ENCODE results near the gene IDUA. TPM values are rescaled to one million over a fixed set of nuclear protein-coding genes. Genes with fewer than 3 reads are reported as not detected.

IDUA gene
- total RNA-seq, 4 donors from 2014 or later, result 10.4 to 23.1 (median 11.5) TPM

- H3K4me3 ChIP-seq, result no peak overlapping the region
- TF ChIP-seq POLR2AphosphoS5 (IDR thresholded peaks at IDR 0.05) (no peak), POLR2A (IDR thresholded peaks at IDR 0.05; ENCODE audit: low read depth) (no peak), EP300 (IDR thresholded peaks at IDR 0.05) (no peak), CTCF (IDR thresholded peaks at IDR 0.05) (no peak)
- H3K27ac ChIP-seq (replicated peaks in 1 of 4), result no peak overlapping the region
- 86% methylated on average over 13 of the region's 52 CpGs for WGBS
- peaks cover 10 to 96% (median 73%) of the 10 kb centered on the region in 4 donors for H3K36me3 ChIP-seq
- DNase-seq (ENCODE audit: extremely low spot score), result no peak
- H3K4me1 ChIP-seq, result no peaks in the 10 kb centered on the region
- H3K9me3 ChIP-seq, result no peaks in the 10 kb centered on the region
- intact Hi-C loops (cut with DNase I), result no loop called here
- H3K27me3 ChIP-seq, result no peaks in the 10 kb centered on the region
These were observed 25.3 kb upstream of the IDUA start for GRCh38 chr4:961351-962230.

GRCh38 chr4:962231-963208 is 24.3 kb upstream of the IDUA start:
- TF ChIP-seq POLR2A (IDR thresholded peaks at IDR 0.05; ENCODE audit: low read depth) (no peak), POLR2AphosphoS5 (IDR thresholded peaks at IDR 0.05) (no peak)
- Histone ChIP-seq H3K4me3 (no peak overlapping the region), H3K9me3 (no peaks in the 10 kb centered on the region), H3K27me3 (peaks cover 0 to 1% (median 0%) of the 10 kb centered on the region in 4 donors), H3K4me1 (peaks cover 0 to 4% (median 2%) of the 10 kb centered on the region in 4 donors), H3K36me3 (peaks cover 15 to 96% (median 74%) of the 10 kb centered on the region in 4 donors), H3K27ac (replicated peaks in 1 of 4) (no peak overlapping the region)
- DNase-seq (ENCODE audit: extremely low spot score), result no peak
- intact Hi-C loops (cut with DNase I), result no loop called here
- WGBS, result 94% methylated on average over 22 of the region's 54 CpGs

GRCh38 chr4:963276-964225 is 23.3 kb upstream of the IDUA start:
- TF ChIP-seq CTCF (IDR thresholded peaks at IDR 0.05), result no peak
- DNase-seq (ENCODE audit: extremely low spot score), result no peak
- intact Hi-C loops (cut with DNase I), result no loop called here
- Histone ChIP-seq H3K27ac (replicated peaks in 1 of 4) (no peak overlapping the region), H3K9me3 (no peaks in the 10 kb centered on the region), H3K27me3 (peaks cover 0 to 11% (median 4%) of the 10 kb centered on the region in 4 donors), H3K4me3 (no peak overlapping the region), H3K4me1 (peaks cover 4 to 14% (median 13%) of the 10 kb centered on the region in 4 donors), H3K36me3 (peaks cover 15 to 87% (median 67%) of the 10 kb centered on the region in 4 donors)
- WGBS, result 97% methylated on average over 14 of the region's 39 CpGs

GRCh38 chr4:964346-965025 is 22.4 kb upstream of the IDUA start:
- H3K27me3 ChIP-seq, result peaks cover 0 to 15% (median 6%) of the 10 kb centered on the region in 4 donors
- TF ChIP-seq EP300 (IDR thresholded peaks at IDR 0.05) (no peak), POLR2AphosphoS5 (IDR thresholded peaks at IDR 0.05) (no peak)
- H3K36me3 ChIP-seq, result peaks cover 15 to 79% (median 63%) of the 10 kb centered on the region in 4 donors
- H3K9me3 ChIP-seq, result no peaks in the 10 kb centered on the region
- no peak overlapping the region for H3K4me3 ChIP-seq
- WGBS, result no CpG with 5 or more reads among the region's 23 CpGs
- H3K4me1 ChIP-seq, result peaks cover 4 to 19% (median 15%) of the 10 kb centered on the region in 4 donors
- H3K27ac ChIP-seq (replicated peaks in 1 of 4), result no peak overlapping the region
- no peak for DNase-seq (ENCODE audit: extremely low spot score)
- intact Hi-C loops (cut with DNase I), result no loop called here
